ENCODE results near the gene TTLL3. TPM values are rescaled to one million over a fixed set of nuclear protein-coding genes. Genes with fewer than 3 reads are reported as not detected.

The TTLL3 gene
- polyA plus RNA-seq, 3 donors, result 1.1 to 196 (median 1.8) TPM

DNA sequence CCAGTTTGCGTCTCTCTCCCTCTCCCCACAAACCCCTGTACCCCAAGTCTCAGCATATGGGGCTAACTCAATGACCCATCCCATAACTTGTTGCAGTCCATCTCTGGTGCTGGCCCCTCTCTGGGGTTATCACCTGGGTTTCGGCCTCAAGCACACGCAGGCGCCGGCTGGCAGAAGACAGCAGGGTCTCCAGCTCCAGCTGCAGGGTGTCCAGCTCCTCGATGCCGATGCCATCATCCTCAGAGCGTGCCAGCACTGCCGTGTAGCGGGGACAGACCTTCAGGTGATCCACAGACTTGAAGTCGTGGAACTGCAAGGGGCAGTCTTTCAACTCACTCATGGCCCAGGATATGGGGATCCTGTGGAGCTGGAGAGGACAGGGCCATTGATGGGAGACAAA is 18.9 kb upstream of the TTLL3 start:
- Mint-ChIP-seq H3K27ac (peak overlapping the region in 5 of 7 donors; percentile 6 to 100 (median 62)), H3K27me3 (ENCODE audit: low read depth in 3 of 3) (peaks cover 0 to 1% (median 0%) of the 10 kb centered on the region in 3 donors), H3K4me1 (peaks cover 42% of the 10 kb centered on the region), H3K36me3 (peaks cover 34 to 60% of the 10 kb centered on the region in 2 donors), H3K4me3 (peak overlapping the region in 1 of 2 donors; percentile 93), H3K9me3 (peaks cover 0 to 4% (median 0%) of the 10 kb centered on the region in 7 donors)
- intact Hi-C loops (cut with micrococcal nuclease), result loop anchor here (5.0 to 10.0 kb wide), 5 partner anchors 51 to 146 kb away; partner anchors contain the start of genes MTMR14 (in 2 of the 2), RPUSD3 (in 2 of the 2) and BRPF1 (in 1 of the 2)
- H4K20me1 ChIP-seq (ENCODE audit: insufficient read depth, low read length), result peaks cover 29% of the 10 kb centered on the region
- no peak overlapping the region for H2AFZ ChIP-seq (ENCODE audit: insufficient read depth, low read depth, low read length, poor library complexity, severe bottlenecking)
- no peak for DNase-seq
- peaks cover 27 to 50% of the 10 kb centered on the region in 2 donors for H3K36me3 ChIP-seq (replicated peaks in 1 of 2; ENCODE audit: control insufficient read depth in 1 of 2, insufficient read depth in 2 of 2, low read length in 2 of 2)
- no peaks in the 10 kb centered on the region for H3K27me3 ChIP-seq (ENCODE audit: control insufficient read depth in 2 of 2, insufficient read depth in 2 of 2, low read length in 2 of 2)
- H3K9me3 ChIP-seq (replicated peaks in 1 of 2; ENCODE audit: control insufficient read depth in 1 of 2, insufficient read depth in 1 of 2, low read length in 2 of 2), result no peaks in the 10 kb centered on the region
- H3K9ac ChIP-seq (ENCODE audit: insufficient read depth, low read length, poor library complexity, severe bottlenecking), result no peak overlapping the region
- peaks cover 68% of the 10 kb centered on the region for H3K79me2 ChIP-seq (ENCODE audit: insufficient read depth, low read length)
- peak overlapping the region in 1 of 3 experiments; percentile 96 for H3K4me3 ChIP-seq (replicated peaks in 1 of 3; ENCODE audit: low read depth in 2 of 3, low read length in 3 of 3)
- TF ChIP-seq, protein P1, sequence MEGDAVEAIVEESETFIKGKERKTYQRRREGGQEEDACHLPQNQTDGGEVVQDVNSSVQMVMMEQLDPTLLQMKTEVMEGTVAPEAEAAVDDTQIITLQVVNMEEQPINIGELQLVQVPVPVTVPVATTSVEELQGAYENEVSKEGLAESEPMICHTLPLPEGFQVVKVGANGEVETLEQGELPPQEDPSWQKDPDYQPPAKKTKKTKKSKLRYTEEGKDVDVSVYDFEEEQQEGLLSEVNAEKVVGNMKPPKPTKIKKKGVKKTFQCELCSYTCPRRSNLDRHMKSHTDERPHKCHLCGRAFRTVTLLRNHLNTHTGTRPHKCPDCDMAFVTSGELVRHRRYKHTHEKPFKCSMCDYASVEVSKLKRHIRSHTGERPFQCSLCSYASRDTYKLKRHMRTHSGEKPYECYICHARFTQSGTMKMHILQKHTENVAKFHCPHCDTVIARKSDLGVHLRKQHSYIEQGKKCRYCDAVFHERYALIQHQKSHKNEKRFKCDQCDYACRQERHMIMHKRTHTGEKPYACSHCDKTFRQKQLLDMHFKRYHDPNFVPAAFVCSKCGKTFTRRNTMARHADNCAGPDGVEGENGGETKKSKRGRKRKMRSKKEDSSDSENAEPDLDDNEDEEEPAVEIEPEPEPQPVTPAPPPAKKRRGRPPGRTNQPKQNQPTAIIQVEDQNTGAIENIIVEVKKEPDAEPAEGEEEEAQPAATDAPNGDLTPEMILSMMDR (IDR thresholded peaks at IDR 0.05), result no peak
- WGBS (ENCODE audit: insufficient coverage), result 99% methylated on average over 9 of the region's 11 CpGs
- H3K4me1 ChIP-seq (ENCODE audit: control insufficient read depth in 1 of 2, insufficient read depth in 2 of 2, low read length in 2 of 2), result peaks cover 39 to 42% of the 10 kb centered on the region in 2 donors
- peak overlapping the region in 1 of 2 donors; percentile 97 for H3K27ac ChIP-seq (ENCODE audit: low read depth in 1 of 2, low read length in 2 of 2)
- peak overlapping the region; percentile 86 for H3K4me2 ChIP-seq (replicated peaks; ENCODE audit: extremely low read depth, low read length, poor library complexity, severe bottlenecking)

DNA sequence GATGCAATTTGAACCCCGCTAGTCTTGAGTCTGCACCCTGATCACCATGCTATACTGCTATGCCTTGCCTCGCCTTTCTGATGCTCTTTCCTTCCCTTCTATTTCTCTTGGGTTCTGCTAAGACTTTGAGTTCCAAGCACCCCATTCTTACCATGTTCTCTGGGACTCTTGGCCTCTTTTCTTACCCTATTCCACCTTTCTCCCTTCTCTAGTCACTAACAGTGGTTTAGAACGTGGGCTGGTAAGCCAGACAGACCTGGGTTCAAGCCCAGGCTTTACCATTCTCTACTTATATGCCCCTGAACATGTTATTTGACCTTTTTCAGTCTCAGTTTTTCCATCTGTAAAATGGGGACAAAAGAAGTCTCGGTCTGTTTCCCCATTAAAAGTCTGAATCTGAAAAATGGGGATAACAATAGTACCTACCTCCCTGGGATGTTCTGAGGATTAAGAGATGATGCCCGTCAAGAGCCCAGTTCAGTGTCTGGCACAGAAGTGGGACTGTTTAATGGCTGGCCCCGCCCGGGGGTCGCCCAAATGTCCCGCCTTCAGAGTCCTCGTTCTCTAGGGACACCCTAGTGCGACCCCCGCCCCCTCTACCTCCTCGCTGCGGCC is 18.2 kb upstream of the TTLL3 start:
- DNase-seq, result no peak
- Mint-ChIP-seq H3K36me3 (peaks cover 26 to 58% of the 10 kb centered on the region in 2 donors), H3K4me1 (peaks cover 39% of the 10 kb centered on the region), H3K27me3 (ENCODE audit: low read depth in 3 of 3) (peaks cover 0 to 1% (median 0%) of the 10 kb centered on the region in 3 donors), H3K9me3 (peaks cover 0 to 4% (median 0%) of the 10 kb centered on the region in 7 donors), H3K4me3 (peak overlapping the region; percentile 93 to 99), H3K27ac (peak overlapping the region; percentile 77 to 100 (median 99))
- TF ChIP-seq, protein P1 (IDR thresholded peaks at IDR 0.05), result no peak
- peaks cover 73% of the 10 kb centered on the region for H3K79me2 ChIP-seq (ENCODE audit: insufficient read depth, low read length)
- H4K20me1 ChIP-seq (ENCODE audit: insufficient read depth, low read length), result peaks cover 36% of the 10 kb centered on the region
- peaks cover 39 to 42% of the 10 kb centered on the region in 2 donors for H3K4me1 ChIP-seq (ENCODE audit: control insufficient read depth in 1 of 2, insufficient read depth in 2 of 2, low read length in 2 of 2)
- H3K27me3 ChIP-seq (ENCODE audit: control insufficient read depth in 2 of 2, insufficient read depth in 2 of 2, low read length in 2 of 2), result no peaks in the 10 kb centered on the region
- intact Hi-C loops (cut with micrococcal nuclease), result loop anchor here (2.0 to 10.0 kb wide), 10 partner anchors 41 to 529 kb away; partner anchors contain the start of genes BRPF1 (in 2 of the 2), MTMR14 (in 2 of the 2), RPUSD3 (in 2 of the 2) and OGG1 (in 1 of the 2)
- H2AFZ ChIP-seq (ENCODE audit: insufficient read depth, low read depth, low read length, poor library complexity, severe bottlenecking), result peak overlapping the region; percentile 81
- peak overlapping the region; percentile 99 for H3K9ac ChIP-seq (ENCODE audit: insufficient read depth, low read length, poor library complexity, severe bottlenecking)
- peak overlapping the region; percentile 76 to 96 (median 77) for H3K4me3 ChIP-seq (replicated peaks in 1 of 3; ENCODE audit: low read depth in 2 of 3, low read length in 3 of 3)
- peak overlapping the region; percentile 86 for H3K4me2 ChIP-seq (replicated peaks; ENCODE audit: extremely low read depth, low read length, poor library complexity, severe bottlenecking)
- 7% methylated on average over 11 of the region's 14 CpGs for WGBS (ENCODE audit: insufficient coverage)
- no peaks in the 10 kb centered on the region for H3K9me3 ChIP-seq (replicated peaks in 1 of 2; ENCODE audit: control insufficient read depth in 1 of 2, insufficient read depth in 1 of 2, low read length in 2 of 2)
- H3K27ac ChIP-seq (ENCODE audit: low read depth in 1 of 2, low read length in 2 of 2), result peak overlapping the region; percentile 91 to 97
- peaks cover 22 to 49% of the 10 kb centered on the region in 2 donors for H3K36me3 ChIP-seq (replicated peaks in 1 of 2; ENCODE audit: control insufficient read depth in 1 of 2, insufficient read depth in 2 of 2, low read length in 2 of 2)

Data from CD14-positive monocyte (primary cell).